ENCODE measurements around the gene PLAAT2.

GRCh38 chr11:63608353-63609345, 45.5 kb upstream of the PLAAT2 start:
- TF ChIP-seq, protein P1, sequence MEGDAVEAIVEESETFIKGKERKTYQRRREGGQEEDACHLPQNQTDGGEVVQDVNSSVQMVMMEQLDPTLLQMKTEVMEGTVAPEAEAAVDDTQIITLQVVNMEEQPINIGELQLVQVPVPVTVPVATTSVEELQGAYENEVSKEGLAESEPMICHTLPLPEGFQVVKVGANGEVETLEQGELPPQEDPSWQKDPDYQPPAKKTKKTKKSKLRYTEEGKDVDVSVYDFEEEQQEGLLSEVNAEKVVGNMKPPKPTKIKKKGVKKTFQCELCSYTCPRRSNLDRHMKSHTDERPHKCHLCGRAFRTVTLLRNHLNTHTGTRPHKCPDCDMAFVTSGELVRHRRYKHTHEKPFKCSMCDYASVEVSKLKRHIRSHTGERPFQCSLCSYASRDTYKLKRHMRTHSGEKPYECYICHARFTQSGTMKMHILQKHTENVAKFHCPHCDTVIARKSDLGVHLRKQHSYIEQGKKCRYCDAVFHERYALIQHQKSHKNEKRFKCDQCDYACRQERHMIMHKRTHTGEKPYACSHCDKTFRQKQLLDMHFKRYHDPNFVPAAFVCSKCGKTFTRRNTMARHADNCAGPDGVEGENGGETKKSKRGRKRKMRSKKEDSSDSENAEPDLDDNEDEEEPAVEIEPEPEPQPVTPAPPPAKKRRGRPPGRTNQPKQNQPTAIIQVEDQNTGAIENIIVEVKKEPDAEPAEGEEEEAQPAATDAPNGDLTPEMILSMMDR (IDR thresholded peaks at IDR 0.05): no peak
- TF ChIP-seq POLR2A (IDR thresholded peaks at IDR 0.05): no peak

All from ovary (tissue), 3 donors.